ENCODE data around the gene TRA2A.
"Not testable (repeated sequence)": the region's sequence is repeated elsewhere in the genome, so short reads cannot be mapped to it uniquely, and the experiment has no call there.

The TRA2A gene

GRCh38 chr7:23491502-23491901 lies 40.3 kb downstream of the TRA2A start:
- DNase-seq, result no peak

GRCh38 chr7:23490357-23491135 lies 41.2 kb downstream of the TRA2A start:
- peak; percentile 42 for DNase-seq

DNA sequence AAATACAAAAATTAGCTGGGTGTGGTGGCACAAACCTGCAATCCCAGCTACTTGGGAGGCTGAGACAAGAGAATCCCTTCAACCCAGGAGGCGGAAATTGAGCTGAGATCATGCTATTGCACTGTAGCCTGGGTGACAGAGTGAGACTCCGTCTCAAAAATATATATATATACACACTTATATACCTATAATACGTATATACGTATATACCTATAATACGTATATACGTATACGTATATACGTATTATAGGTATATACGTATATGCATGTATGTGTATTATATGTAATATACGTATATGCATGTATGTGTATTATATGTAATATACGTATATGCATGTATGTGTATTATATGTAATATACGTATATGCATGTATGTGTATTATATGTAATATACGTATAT lies 43.1 kb downstream of the TRA2A start:
- not testable (repeated sequence) for DNase-seq

- no peak for DNase-seq
Measured at GRCh38 chr7:23487670-23488069, 44.1 kb downstream of the TRA2A start.

DNA sequence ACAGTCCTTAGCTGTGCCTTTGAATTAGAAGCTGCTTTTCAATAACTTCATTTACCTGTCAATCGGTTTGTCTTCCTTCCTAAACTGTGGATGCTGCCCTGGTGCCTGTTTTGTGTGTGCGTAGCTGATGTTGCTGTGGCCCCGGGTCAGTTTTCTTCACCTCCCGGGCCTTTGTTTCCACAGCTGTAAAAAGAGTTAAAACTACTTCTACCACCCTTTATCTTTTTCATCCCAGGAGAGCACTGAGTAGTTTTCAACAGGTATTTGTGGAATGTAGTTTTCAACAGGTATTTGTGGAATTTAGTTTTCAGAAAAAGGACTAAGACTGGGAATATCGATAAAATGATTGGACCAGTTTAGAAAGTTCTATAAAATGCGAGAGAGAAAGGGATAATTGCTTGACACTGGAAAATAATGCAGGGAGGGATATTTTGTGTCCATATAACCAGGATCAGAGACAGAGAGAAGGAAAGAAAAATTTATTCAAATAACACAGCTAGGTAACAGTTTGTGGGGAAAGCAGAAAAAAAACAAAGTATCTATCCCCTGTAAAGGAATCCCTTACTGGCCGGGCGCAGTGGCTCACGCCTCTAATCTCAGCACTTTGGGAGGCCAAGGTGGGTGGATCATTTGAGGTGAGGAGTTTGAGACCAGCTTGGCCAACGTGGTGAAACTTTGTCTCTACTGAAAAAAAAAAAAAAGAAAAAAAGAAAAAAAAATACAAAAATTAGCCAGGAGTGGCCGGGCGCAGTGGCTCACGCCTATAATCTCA lies 45.6 kb downstream of the TRA2A start:
- no peak for DNase-seq

DNA sequence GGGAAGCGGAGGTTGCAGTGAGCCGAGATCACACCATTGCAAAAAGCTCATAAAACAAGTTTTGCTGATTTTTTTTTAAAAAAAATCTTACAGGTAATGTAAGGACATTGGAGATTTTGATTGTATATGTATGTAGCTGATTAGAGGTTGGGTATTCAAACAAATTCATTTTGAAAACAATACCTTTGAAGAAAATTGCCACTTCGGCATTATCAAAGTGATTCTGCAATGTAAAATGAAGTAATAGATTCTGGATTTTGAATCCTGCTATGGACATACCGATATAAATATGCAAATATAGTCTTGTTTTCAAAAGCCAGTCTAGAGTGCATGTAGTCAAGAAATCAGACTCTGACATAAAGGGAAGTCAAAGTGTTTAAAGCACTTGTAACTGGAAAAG lies 49.1 kb downstream of the TRA2A start:
- DNase-seq, result no peak

DNA sequence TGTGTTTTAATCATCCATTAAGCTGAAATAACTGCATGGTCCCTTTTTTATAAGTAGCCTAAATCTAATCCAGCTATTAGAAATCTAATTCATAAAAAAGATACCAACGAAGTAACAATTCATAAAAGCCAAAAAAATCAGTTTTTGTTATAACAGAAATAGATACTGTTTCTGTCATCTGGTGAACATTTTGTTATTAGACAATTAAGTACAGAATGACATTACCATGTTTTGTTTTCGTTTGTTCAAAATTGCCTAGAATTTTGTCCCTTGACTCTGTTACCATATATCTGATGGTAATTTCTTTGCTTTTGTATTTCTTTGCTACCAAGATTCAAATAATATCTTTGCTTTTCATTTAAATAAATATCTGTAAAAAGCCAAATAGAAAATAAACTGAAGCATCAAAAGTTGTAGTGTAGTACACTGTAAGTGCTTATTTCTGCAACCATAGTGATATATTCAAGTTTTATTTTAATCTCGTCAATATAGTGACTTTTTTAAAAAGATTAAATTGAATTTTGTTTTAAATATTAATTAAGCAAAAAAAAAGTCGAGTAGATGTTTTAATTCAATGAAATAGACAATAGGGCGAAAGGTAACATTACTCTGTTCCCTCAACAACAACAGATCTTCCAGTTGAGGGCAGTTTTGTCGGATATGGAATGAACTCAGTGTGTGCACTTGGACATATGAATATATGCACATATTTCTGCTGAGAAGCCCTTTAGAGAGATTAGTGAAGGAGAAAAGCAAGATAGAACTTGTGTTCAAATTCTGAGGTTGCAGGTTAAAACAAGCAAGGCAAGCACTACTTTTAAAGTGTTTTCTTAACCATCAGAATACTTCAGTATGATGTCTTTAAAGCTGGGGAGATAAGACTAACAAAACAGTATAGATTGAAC lies 53.6 kb downstream of the TRA2A start:
- DNase-seq, result no peak

GRCh38 chr7:23477157-23477499 lies 54.7 kb downstream of the TRA2A start:
- DNase-seq, result no peak

GRCh38 chr7:23476286-23477156 lies 55.3 kb downstream of the TRA2A start:
- DNase-seq, result no peak

DNA sequence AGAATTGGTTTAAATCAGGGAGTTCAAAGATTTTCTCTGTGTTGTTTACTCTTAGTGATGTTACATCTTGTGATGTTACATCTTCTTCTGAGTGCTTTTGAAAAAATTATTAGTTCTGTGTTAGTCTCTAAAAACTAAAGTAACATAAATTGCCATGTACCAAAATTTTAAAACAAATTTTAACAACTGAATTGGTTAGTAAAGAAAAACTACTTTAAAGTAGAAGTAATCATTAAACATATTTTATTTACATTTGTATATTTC lies 56.3 kb downstream of the TRA2A start:
- no peak for DNase-seq

DNA sequence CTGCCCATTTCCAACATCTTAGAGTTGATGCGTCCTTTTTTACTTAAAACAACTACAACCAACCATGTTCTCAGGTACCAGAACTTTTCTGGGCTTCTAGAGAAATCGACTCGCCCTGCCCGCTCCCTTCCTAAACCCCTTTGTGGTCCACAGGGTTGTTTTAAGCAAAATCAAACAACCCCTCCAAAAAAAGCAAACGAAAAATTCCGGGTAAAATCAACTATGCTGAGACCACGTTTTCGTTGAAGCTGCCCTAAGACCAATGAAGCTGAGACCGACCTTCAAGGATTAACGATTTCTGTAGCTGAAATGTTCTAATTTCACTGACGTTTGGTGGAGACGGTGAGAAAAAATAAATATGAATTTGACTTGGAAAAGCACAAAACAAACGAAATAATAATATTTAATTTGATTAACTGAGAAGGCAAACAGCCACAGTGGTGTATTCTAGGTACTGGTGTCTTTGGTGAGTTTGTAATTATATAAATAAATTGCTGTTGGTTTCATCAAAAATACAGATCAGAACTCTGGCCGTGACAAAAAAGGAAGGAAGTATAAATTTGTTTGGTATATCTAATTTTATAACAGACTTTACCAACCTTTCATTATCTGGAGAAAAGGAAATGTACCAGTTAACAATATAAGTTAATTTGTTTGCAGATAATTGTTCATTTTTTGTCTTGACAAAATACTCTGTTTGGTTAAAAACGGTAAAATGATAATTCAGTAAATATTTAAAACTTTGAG lies 56.8 kb downstream of the TRA2A start:
- no peak for DNase-seq

DNA sequence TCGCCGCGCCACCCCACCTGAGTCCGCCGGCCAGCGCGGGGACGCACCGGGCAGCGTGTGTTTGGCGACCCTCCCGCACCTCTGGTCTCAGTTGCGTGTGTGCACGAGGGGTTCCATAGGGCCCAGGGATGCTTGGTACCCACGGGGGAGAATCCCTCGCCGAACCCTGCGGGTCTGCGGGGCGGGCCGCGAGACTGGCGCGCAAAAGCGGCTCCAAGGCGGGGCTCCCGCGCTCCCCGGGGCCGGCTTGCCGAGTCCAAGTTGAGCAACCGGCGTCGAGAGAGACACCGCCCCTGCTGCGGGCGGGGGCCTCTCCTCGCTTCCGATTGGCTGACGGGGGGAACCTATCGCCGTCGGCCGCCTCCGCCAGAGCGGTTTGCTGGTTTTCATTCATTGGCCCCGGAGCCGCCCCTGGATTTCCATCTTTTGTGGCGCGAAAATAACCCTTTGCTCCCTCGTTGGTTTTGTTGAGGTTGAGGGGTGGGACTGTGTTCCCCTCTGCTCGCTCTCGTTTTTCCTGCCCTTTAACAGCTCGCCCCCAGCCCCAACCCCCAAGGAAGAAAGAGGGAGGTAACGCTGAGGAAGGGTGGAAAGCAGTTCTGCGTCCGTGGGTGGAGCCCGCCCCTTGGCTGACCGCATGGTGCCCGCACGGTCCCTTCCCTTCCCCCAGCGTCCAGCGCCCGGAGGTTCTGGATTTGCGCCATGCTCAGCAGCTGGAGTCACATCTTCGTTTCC lies 57.5 kb downstream of the TRA2A start:
- DNase-seq, result peak; percentile 89

GRCh38 chr7:23473844-23474093 lies 58.0 kb downstream of the TRA2A start:
- DNase-seq, result no peak

DNA sequence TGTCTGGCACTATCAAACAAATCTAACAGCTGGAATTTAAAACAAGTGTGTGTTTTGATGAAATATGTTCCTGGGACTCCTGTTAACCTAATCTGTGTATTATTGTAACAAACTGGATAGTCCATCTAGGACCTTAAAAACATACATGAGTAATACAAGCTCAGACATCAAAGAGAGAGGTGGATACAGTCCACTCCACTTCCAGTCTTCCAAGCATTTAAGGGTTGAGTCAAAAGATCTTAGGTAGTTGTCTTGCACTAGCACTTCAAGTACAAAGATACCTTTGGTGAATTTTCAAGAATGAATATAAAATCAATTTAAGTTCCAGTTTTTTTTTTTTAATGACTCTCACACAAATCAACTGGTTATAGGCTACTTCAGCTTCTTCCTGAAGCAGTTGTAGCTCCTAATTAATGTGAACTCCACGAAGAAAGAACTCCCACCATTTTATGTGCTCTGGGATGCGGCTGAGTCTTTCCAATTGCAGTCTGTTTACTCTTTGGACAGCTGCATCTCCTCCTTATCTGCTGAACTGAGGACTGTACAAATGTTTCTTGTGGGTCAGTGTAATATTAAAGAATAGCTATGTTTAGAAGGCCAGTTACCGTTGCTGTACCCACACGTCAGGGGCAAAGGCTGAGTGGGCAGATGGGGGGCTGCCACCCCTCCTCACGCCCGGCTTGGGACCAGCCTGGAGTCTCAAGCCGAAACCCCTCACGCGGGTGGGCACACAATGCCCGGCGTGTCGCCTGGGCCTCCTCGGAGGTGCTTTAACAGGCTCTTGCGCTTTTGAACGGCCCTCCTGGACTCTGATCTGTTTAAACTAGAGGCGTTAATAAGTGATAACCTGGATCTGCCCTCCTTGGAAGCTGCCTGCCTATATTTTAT lies 58.6 kb downstream of the TRA2A start:
- no peak for DNase-seq

GRCh38 chr7:23472556-23472955 lies 59.2 kb downstream of the TRA2A start:
- no peak for DNase-seq

- DNase-seq, result no peak
Measured at GRCh38 chr7:23472046-23472445, 59.7 kb downstream of the TRA2A start.

GRCh38 chr7:23471106-23471859 lies 60.5 kb downstream of the TRA2A start:
- no peak for DNase-seq

- peak; percentile 51 for DNase-seq
Measured at GRCh38 chr7:23470330-23471105, 61.3 kb downstream of the TRA2A start, which contains the start of gene IGF2BP3. Gene IGF2BP3, minus strand, starts transcription at chr7:23470491. Its CDS starts 381 bp downstream, at chr7:23470110.

DNA sequence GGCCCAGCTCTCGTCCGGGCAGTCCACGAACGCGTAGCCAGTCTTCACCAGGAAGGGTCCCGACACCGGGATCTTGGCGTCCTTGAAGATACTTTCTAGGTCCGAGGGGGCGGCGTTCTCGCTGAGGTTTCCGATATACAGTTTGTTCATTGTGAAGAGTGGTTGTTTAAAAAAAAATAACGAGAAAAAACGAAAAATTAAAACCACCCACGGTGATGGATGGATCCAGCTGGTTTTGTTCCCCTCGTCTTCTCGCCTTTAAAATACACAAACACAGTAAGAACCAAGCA lies 61.9 kb downstream of the TRA2A start:
- DNase-seq, result no peak

All from GOT3 (cell line).